Cardiac septum (tissue), 1 donor: ENCODE measurements around the gene PRXL2C. TPM values are rescaled to one million over a fixed set of nuclear protein-coding genes. Genes with fewer than 3 reads are reported as not detected.
"Not testable (repeated sequence)": the region's sequence is repeated elsewhere in the genome, so short reads cannot be mapped to it uniquely, and the experiment has no call there.

ENCODE experiments used
- DNase-seq: peaks from one replicate; pipeline ENCODE4 v3.0.0-alpha.2; 2020; ENCODE audit warnings: low spot score
- intact Hi-C: fragments of 100-400 bp; cut with DNase I; formaldehyde crosslinking; loops from one replicate; pipeline ENCODE4 v1.14.0; 2022
- total RNA-seq: library from RNA; stranded (reverse); fragmentation: NEBNext Ultra II Directional; extraction: Animal tissue kit (Norgen Biotek cat#: 25700); gene quantifications from one replicate; pipeline ENCODE4 v1.2.1, GENCODE V29; 2021
- donor health status: DM: no; HTN: no; CAD: no.

The PRXL2C gene
- total RNA-seq, 1 donor from 2014 or later: 18.0 TPM

DNA sequence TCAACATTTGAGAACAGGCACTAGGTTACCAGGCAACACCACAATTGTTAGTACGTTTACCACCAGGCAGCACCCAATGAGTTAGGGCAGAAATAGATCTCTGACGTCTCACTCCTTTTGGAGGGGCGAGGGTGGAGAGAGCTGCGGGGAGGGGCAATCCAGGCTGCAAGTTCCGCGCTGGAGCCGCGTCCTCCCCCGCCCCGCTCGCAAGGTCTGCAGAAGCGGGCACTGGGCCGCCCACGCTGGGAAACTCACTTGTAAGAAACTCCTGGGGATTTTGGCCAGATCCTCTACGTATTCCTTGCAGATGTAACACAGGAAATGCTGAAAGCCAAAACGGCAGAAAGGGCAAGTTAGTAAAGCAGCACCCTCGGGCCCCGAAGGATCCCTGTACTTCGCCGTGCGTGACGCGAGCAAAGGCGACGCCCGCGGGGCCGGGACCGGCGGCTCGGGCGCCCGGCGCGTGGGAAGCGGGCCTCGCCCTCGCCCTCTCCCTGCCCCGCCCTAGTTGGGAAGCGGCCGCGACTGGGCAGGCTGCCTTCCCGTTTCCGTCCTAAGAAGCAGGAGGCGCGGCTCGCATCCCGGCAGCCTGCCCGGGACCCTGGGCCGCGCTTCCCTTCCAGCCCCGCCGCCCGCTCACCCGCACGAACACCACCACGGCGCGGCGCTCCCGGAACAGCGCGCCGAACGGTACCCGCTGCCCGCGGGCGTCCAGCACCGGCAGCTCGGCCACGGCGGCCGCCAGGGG lies 493 bp downstream of the PRXL2C start:
- intact Hi-C loops: loop anchor here (1.0 to 2.0 kb wide), 3 partner anchors 36 to 237 kb away; partner anchors contain the start of gene CDC14B

DNA sequence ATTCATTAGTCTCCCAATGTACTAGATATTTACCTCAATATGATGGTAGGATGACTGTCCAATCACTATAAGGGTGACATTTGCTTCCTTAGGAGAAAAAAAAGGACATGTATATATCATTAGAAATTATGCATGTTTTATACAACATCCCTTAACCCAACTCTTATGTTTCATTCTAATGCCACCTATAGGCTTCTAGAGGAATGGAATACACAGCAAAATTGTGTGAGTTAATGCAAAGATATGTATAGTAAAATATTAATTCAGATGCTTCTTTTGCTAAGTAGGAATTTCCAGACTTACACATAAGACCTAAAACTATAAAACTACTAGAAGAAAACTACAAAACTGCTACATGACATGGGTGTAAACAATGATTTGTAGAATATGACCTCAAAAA lies 3.5 kb downstream of the PRXL2C start:
- no peak for DNase-seq
- intact Hi-C loops: no loop called here

More for the DNA sequence above, 493 bp downstream of the PRXL2C start:
- peak; percentile 92 for DNase-seq

DNA sequence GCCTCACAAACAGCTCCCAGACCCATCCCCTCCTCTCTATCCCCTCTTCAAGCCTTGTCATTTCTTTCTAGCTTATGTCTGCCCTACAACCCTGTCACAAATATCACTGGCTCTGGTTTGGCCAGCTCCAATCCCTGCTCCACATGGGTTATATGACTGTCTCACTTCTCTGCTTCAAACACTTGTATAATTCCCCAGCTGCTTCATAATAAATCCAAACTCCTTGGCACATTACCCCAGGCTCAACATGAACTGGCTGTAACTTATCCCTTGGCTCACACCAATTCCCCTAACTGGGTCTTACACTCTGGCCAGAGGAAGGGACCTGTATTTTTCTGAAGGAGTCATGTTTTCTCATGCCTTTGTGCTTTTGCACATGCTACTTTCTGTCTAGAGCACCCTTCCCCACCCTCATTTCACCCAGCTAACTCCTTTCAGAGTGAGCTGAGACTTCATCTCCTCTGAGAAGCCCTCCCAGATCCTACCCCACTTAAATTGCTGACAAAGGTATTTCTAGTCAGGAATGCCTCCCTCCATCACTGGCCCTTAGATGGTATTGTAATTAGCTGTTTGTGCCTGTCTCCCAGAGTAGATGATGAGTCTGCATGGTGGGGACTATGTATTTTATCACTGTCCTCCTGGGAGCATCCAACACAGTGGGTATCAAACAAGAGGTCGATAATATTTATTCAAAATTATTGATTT lies 5.3 kb downstream of the PRXL2C start:
- DNase-seq: no peak
- intact Hi-C loops: no loop called here

DNA sequence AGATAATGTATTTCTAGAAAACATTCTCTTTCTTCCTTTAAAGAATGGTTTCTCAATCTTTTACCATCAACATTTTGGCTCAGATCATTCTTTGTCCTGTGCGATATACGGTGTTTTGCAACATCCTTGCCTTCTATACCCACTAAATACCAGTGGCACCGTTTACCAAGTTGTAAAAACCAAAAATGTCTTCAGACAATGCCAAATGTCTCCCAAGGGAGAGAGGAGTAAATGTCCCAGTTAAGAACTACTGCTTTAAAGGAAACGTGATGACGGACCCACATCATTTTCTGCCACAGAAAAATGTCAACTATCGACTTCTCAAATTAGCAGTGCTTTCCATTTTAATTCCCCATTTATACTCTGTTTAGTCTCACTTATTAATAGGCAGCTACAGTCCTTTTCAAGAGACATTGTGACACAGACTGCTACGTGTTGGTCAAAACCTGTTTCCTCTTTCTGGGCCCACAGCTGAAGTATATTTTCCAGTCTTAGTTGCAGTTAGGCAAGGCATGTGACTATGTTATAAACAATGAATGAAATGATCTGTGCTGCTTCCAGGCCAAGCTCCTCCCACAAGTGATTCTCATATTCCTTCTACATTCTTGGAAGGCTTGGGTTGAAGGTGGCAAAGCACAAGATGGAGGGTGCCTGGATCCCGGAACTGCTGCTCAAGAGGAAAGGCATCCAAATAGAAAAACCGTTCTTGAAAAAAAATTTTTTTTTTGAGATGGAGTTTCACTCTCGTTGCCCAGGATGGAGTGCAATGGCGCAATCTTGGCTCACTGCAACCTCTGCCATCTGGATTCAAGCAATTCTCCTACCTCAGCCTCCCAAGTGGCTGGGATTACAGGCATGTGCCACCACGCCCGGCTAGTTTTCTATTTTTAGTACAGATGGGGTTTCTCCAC lies 8.8 kb downstream of the PRXL2C start:
- intact Hi-C loops: no loop called here
- no peak for DNase-seq

DNA sequence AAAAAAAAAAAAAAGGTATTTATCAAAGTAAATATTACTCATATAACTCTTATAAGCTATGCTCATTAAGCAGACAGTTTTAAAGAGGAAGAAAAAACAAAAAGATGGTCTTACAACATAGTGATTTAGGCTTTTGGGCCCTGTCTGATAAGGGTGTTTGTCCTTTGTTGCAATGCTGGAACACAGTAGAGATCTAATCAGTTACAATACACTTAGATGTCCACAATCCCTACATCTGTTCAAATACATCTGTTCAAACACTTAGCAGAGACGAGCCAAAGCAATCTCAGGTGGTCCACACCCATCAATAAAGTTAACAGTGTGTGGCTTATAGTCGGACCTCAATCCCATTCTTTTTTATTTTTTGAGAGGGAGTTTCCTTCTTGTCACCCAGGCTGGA lies 11.0 kb downstream of the PRXL2C start:
- intact Hi-C loops: no loop called here
- DNase-seq: no peak

DNA sequence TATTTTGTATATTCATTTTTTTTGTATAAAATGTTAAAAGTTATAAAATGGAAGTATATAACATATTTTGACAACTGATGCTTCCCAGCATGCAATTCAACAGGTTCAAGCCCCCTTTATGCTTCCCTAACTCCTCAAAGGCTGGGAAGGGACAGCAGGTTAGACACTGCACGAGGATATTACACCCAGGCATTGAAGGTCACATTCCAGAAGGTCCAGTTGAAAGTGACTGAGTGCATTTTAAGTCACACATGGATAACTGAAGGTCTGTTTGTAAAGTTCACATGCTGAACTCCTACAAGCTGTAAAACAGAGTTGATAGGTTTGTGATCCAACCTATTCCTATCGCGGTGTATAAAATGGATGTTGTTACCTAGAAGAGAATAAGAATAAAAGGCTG lies 13.6 kb downstream of the PRXL2C start:
- intact Hi-C loops: no loop called here
- DNase-seq: no peak

DNA sequence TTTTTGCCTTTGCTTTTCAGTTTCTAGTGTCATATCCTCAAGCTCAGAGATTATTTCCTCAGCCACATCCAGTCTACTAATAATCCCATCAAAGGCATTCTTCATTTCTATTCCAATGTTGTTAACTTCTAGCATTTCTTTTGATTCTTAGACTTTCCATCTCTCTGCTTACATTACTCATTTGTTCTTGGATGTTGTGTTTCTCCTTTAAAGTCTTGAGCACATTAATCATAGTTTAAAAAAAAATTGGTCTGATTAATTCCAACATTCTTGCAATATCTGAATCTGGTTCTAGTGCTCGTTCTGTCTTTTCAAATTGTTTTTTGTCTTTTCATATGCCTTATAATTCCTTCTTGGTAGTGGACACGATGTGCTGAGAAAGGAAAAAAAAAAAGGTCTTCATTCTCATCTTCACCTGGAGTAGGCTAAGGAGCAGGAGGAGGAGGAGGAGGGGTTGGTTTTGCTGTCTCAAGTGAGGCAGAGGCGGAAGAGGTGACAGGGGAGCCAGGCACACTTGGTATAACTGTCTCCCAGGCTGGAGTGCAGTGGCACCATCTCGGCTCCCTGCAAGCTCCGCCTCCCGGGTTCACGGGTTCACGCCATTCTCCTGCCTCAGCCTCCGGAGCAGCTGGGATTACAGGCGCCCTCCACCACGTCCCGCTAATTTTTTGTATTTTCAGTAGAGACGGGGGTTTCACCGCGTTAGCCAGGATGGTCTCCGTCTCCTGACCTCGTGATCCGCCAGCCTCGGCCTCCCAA lies 16.3 kb downstream of the PRXL2C start:
- DNase-seq: no peak
- intact Hi-C loops: no loop called here

DNA sequence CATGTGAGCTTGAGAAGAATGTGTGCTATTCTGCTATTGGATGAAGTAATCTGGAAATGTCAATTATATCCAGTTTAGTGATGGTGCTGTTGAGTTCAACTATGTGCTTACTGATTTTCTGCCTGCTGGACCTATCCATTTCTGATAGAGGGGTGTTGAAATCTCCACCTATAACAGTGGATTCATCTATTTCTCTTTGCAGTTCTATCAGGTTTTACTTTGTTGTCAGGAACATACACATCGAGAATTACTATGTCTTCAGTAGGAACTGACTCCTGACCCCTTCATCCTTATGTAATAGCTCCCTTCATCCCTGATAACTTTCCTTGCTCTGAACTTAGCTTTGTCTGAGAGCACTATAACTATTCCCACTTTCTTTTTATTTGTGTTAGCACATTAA lies 18.7 kb downstream of the PRXL2C start:
- DNase-seq: no peak
- intact Hi-C loops: no loop called here

DNA sequence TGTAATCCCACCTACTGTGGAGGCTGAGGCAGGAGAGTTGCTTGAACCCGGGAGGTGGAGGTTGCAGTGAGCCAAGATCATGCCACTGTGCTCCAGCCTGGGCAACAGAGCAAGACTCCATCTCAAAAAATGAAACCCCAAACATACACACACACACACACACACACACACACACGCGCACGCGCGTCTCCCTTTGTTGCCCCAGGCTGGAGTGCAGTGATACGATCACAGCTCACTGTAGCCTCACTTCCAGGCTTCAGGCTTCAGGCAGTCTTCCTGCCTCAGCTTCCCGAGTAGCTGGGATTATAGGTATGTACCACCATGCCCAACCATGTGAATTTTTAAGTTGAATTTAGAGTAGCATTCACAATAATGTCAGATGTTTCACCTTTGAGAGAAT lies 21.5 kb downstream of the PRXL2C start:
- DNase-seq, intact Hi-C loops: not testable (repeated sequence)

DNA sequence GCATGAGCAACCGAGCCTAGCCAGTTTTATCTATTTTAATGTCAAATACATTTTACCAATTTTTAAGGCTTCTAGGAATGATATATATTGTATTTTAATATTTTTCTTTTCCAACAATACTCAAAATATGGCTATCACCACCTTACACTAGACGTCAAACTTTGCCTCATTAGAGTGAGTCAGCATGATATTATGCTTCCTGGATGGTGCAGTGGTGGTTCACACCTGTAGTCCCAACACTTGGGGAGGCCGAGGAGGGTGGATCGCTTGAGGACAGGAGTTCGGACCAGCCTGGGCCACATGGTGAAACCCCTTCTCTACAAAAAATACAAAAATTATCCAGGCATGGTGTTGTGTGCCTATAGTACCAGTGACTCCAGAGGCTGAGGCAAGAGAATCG lies 28.2 kb downstream of the PRXL2C start:
- no peak for DNase-seq

DNA sequence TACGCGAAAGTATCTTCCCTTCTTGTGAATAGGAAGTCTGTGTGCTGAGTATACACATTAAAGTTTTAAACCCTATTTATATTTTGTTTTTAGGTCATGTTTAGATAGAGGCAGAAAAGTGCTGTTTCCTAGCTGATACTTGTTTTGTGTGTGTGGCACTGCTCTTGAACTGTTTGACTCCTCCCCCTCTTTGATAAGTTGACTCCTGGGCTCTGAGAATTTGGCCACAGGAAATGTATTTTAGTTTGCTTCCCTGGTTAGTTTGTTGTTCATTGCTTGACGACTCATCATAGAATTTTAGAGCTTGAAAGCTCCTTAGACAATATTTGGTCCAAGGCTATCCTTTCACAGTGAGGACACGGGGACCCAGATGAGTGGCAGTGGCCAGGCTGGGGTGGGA lies 33.5 kb downstream of the PRXL2C start:
- intact Hi-C loops: no loop called here
- DNase-seq: no peak

More for the DNA sequence above, 28.2 kb downstream of the PRXL2C start:
- intact Hi-C loops: no loop called here

DNA sequence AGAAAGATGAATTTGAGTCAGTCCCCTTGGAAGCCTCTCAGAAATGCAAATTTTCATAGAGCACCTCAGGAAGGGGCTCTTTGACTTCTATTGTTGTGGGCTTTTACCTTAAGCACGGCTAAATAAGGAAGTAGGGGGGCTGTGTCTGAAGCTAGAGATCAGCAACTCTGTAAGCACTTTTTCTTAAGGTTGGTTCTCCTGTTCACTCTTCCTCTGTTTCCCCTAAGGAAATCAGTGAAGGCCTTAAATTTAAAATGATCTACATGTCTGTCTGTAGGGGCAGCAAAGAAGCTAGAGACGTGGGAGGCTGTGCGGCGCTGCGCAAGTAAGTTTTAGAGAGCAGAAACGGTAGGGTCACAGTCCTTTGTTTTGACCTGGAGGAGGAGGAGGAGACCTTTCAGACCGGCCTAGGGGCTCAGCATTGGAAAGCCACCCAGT lies 34.3 kb downstream of the PRXL2C start:
- intact Hi-C loops: no loop called here
- no peak for DNase-seq

DNA sequence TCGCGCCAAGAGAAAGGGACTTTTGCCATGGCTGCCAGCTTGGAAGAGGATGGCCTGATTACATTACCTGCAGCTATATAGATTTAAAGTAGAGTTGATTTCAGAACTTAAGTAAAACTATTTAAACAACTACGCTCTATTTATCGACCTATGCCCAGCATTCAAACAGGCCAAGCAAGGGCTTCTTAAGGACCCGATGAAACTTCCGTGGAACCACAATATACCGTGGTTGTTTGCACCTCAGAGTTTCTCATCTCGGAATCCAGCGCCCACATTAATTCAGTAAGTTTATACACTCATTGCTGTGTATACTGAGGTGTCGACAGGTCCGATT lies 35.0 kb downstream of the PRXL2C start:
- DNase-seq: no peak
- intact Hi-C loops: no loop called here

DNA sequence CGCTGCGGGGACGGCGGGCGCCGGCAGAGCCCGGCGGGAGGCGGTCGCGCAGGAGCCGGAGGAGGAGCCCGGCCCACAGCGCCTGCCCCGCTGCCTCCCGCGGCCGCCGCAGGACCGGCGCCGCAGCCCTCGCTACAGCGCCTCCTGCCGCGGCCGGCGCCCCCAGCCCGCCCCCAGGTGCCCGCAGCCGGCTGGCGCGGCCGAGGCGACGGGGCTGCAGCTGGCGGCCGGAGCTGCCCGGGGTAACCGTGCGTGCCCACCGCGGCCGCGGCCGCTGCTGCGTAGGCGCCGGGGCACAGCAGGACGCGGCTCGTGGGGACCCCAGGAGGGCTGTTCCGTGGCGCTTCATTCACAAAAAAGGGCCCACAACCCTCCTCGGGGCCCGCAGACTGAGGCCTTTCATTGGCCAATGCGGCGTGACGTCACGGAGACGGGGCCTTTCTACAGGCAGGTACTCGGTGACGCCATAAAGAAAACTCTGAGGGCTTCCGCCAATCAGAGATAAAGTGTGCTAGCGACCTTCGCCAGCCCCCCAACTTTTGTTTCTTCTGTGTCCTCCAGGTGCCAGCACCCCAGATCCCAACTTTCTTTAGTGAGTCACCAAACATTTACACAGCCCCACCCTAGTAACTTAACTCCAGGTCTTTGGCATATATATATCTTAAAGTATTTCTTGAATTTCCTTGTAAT lies 35.5 kb downstream of the PRXL2C start, which contains the start of gene CDC14B:
Gene CDC14B (minus strand): TSS at position 353 of the 690 bp plus-strand sequence. CDS start 465 bp downstream, outside the sequence.
- intact Hi-C loops: loop anchor here (2.0 to 5.0 kb wide), 5 partner anchors 35 to 202 kb away; partner anchors contain the start of genes HABP4, PRXL2C and ZNF367
- DNase-seq: peak; percentile 91

DNA sequence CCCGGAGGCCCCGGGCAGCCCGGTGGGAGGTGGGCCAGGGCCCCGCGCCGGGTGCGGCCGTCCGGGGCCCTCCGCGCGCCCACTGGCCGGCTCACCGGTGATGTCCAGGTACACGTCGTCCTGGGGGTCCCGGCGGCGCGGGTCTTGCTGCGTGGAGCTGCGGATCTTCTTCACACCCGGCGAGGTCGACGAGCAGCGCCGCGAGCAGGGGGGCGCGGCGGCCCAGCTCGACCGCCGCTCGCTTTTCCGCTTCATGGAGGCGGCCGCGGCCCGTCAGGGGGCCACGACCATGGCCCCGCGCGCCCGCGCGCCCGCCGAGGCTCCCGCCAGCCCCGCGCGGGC lies 36.0 kb downstream of the PRXL2C start:
- intact Hi-C loops: loop anchor here (2.0 to 5.0 kb wide), 5 partner anchors 36 to 202 kb away; partner anchors contain the start of genes HABP4, PRXL2C and ZNF367
- no peak for DNase-seq

DNA sequence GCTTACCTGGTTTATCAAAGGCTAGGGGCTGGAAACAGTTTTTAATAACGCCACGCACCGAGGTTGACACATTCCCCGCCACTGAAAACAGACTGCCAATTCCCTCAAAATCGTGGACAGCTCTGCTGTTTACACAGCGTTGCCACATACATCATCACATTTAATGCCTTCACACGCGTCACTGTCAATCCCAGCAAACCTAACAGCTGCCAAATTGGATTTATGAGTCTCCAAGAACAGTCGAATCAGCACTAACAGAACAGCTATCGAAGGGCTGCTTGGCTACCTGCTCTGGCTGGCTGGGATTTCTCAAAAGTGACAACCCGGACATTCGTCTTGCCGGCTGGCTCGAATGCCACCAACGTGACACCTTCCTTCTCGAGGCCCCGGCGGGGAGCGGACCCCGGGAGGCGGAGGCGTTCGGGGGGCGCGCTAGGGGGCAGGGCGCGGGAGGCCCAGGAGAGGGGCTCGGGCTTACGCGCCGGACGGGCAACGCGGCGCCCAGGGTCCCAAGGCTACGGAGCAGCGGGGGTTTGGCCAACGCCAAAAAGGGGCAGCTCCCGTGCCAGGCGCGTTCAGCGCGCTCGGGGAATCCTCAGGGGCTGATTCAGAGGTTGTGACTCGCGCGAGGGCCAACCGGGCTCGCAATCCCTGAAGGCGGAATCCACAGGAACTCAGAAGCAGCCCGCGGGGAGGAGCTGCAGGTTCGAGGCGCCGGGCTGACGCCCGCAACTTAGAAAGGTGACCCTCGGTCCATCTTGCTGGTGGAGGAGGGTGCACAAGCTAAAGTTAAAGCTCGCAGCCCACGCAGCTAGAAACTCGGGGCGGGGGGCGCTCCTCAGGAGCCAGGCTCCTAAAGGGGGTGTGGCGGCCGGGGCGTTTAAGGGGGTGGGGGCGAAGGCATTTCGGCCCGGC lies 36.7 kb downstream of the PRXL2C start:
- intact Hi-C loops: loop anchor here (2.0 to 5.0 kb wide), 5 partner anchors 36 to 201 kb away; partner anchors contain the start of genes HABP4, PRXL2C and ZNF367
- no peak for DNase-seq

DNA sequence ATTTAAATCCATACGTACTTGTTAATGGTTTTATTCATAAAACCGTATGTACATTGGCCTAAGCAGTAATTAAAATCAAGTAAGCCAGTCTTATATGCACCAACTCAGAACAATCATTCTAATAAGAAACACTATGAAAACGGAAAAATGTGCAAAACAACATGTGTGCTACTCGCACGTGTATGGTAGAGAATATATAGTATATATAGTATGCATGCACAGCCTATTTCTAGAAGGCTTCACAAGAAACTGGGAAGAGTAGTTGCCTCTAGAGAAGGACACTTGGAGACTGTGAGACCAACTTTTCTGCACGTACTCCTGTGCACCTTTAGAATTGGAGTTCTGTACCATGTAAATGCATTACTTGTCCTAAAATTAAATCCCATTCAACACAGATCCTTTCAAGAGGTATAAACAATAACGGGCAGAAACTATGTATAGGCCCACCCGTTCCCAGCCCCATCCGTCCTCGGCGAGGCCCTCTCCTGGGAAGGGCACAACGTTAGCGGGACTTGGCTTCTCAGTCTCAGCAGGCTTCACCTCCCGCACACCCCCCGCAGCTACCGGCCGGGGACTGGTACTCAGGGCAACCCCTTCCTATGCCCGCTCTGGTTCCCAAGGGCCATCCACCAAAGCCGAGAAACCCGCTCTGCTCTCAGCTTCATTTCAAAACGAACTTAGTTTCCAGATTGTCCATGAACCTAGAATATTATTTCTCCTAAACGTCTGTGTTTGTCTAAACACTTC lies 37.5 kb downstream of the PRXL2C start:
- intact Hi-C loops: loop anchor here (2.0 to 5.0 kb wide), 5 partner anchors 37 to 200 kb away; partner anchors contain the start of genes HABP4, PRXL2C and ZNF367
- no peak for DNase-seq
